HAP-1 (cell line): Measurements from ENCODE around the gene IDH3A.

Experiments
- DNase-seq, 2 experiments: peaks; one replicate each; pipeline ENCODE4 v3.0.0-alpha.2; 2016 to 2020; ENCODE audit warnings: low spot score in 2 of 2
- H3K27me3 ChIP-seq: fragments of 250-450 bp; sonication (Bioruptor Pico); 2 replicates; pipeline ENCODE4 v1.5.1; 2020; ENCODE audit warnings: low read depth, mild to moderate bottlenecking, moderate library complexity
- H3K36me3 ChIP-seq: fragments of 250-450 bp; sonication (Bioruptor Pico); replicated peaks from 2 replicates; pipeline ENCODE4 v1.5.1; 2020; ENCODE audit warnings: mild to moderate bottlenecking
- H3K4me1 ChIP-seq: fragments of 250-450 bp; sonication (Bioruptor Pico); 2 replicates; pipeline ENCODE4 v1.5.1; 2020; ENCODE audit warnings: mild to moderate bottlenecking
- H3K4me3 ChIP-seq: fragments of 250-450 bp; sonication (Bioruptor Pico); 2 replicates; pipeline ENCODE4 v1.5.1; 2020; ENCODE audit warnings: mild to moderate bottlenecking, moderate library complexity
- H3K9me3 ChIP-seq: fragments of 250-450 bp; sonication (Bioruptor Pico); 2 replicates; pipeline ENCODE4 v1.5.1; 2020; ENCODE audit warnings: mild to moderate bottlenecking, moderate library complexity
- in situ Hi-C: fragments of 300-500 bp; cut with MboI; formaldehyde crosslinking; loops from 3 replicates; pipeline ENCODE4 v1.14.3; 2020; ENCODE audit warnings: low sequenced_read_pairs, inconsistent platforms, mixed read lengths

The IDH3A gene

DNA sequence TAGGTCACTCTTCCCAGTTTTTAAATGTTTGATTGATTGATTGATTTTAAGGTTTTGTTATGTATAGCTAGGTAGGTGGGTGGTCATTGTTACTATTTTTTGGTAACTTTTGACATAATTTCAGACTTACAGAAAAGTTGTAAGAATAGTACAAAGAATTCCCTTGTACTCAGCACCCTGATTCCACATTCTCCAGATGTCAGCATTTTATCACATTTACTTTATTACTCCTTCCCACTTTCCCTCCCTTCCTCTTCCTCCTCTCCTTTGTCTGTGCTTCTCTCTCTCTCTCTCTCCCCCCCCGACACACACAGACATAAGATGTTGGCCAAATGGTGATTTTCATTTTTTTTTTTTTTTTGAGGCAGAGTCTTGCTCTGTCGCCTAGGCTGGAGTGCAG lies 14.8 kb downstream of the IDH3A start:
- H3K4me3 ChIP-seq: no peak overlapping the region
- DNase-seq: no peak
- H3K4me1 ChIP-seq: no peaks in the 10 kb centered on the region
- no peaks in the 10 kb centered on the region for H3K27me3 ChIP-seq
- in situ Hi-C loops: no loop called here
- no peaks in the 10 kb centered on the region for H3K9me3 ChIP-seq
- H3K36me3 ChIP-seq: peaks cover 86% of the 10 kb centered on the region

DNA sequence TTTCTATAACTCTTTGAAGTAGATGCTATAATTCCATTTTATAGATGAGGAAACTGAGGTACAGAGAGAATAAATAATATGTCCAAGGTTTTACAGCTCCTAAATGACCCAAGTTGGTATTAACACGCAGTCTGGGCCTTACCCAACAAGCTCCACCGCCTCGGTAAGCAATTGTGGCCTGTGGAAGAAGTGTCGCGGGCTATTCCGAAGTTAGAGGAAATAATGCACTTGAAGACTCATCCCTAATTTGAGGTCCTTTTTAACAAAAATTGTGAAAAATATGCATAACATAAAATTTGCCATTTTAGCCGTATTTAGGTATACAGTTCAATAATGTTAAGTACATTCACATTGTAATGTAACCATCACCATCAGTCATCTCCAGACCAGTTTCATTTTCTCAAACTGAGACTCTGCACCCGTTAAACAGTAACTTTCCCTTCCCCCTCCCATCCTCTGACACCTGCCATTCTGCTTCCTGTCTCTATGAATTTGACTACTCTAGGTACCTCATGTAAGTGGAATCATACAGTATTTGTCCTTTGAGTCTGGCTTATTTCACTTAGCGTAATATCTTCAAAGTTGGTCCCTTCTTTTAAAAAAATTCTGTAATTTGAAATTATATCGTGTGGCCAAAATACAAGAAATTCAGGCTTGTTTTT lies 18.2 kb downstream of the IDH3A start:
- H3K36me3 ChIP-seq: peaks cover 84% of the 10 kb centered on the region
- no peak for DNase-seq
- in situ Hi-C loops: no loop called here
- no peaks in the 10 kb centered on the region for H3K9me3 ChIP-seq
- H3K4me3 ChIP-seq: no peak overlapping the region
- no peaks in the 10 kb centered on the region for H3K27me3 ChIP-seq
- H3K4me1 ChIP-seq: no peaks in the 10 kb centered on the region

DNA sequence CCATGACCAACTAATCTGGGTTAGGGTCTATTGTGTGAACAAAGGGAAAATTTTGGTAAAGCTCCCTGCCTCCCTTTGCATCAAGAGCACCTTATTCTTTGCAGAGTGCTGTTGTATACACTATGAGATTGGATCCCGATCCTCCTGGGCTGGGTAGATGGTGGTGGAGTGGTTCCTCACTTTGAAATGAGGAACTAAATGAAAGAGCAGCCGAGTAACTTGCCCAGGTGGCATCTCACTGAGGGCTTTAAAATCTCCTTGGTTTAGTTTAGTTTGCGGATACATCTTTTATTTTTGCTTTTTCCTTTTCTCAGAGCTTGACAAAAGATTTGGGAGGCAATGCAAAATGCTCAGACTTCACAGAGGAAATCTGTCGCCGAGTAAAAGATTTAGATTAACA lies 19.4 kb downstream of the IDH3A start:
- H3K27me3 ChIP-seq: no peaks in the 10 kb centered on the region
- no peak overlapping the region for H3K4me3 ChIP-seq
- no peaks in the 10 kb centered on the region for H3K4me1 ChIP-seq
- no peaks in the 10 kb centered on the region for H3K9me3 ChIP-seq
- in situ Hi-C loops: no loop called here
- no peak for DNase-seq
- H3K36me3 ChIP-seq: peaks cover 76% of the 10 kb centered on the region

DNA sequence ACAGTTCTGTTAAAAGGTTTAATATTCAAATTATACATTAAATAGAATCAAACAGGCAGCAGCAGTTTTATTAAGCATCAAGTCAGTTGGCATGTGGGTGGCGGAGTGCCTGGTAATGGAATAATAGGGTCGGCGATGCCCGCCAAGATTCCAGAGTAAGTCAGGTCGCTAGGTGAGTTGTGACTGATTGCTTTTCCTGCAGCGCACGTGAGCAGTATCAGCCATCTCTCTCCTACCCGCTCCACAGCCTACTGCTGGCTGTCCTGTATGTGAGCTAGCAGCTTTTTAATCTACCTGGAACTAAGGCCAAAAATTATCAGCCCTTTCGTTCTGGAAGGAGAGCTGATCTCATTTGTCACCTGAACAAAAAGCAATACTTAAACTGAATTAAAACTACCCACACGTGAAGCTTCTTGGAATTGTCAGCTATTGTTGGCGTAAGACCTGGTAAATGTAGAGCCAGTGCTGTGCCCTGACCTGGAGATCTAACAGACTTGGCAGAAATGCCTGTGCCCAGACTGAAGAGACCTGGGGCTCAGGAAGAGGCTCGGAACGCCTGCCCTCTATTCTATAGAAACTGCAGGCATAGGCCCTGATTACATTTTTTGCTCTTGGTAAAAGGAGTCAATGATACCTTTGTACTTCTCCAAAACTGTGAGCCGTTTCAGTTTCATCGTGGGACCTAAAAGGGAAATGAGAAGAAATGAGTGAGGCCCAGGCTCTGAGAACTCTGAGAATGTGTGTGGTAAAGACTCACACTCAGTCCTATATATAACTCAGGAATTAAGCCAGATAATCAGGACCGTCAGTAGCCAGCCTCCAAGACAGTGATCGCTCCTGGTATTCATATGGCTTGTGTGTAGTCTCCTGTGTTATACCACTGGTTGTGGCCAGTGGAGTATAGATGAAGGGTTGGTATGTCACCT lies 21.9 kb downstream of the IDH3A start:
- Histone ChIP-seq H3K4me3 (no peak overlapping the region), H3K9me3 (no peaks in the 10 kb centered on the region), H3K36me3 (peaks cover 55% of the 10 kb centered on the region), H3K4me1 (no peaks in the 10 kb centered on the region), H3K27me3 (no peaks in the 10 kb centered on the region)
- in situ Hi-C loops: loop anchor here (5.0 kb wide), 1 partner anchor 71 kb away; no protein-coding TSS in a partner anchor
- no peak for DNase-seq

DNA sequence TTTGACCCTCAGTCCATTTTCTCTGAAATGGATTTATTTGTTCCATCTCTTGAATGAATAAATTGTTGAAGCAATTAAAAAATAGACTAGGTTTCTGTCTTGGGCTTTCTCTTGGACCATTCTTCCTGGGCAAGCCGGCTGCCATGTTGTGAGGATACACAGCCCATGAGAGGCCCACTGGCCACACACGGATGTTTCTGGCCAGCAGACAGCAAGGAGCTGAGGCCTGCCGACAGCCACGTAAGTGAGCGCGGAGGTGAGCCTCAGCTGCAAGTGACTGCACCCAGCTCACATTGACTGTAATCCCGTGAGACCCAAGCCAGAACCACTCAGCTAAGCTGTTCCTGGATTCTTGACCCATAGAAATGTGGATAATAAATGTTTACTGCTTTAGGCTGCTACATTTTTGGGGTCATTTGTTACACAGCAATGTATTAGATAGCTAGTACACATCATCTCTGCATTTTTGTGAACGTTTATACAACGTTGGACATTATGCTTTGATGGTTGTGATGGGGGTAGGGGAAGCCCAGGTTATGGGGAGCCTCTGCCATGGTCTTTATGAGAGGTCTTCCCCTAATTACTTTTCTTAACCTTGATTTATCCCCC lies 22.8 kb downstream of the IDH3A start:
- in situ Hi-C loops: loop anchor here (5.0 kb wide), 1 partner anchor 70 kb away; no protein-coding TSS in a partner anchor
- no peaks in the 10 kb centered on the region for H3K4me1 ChIP-seq

DNA sequence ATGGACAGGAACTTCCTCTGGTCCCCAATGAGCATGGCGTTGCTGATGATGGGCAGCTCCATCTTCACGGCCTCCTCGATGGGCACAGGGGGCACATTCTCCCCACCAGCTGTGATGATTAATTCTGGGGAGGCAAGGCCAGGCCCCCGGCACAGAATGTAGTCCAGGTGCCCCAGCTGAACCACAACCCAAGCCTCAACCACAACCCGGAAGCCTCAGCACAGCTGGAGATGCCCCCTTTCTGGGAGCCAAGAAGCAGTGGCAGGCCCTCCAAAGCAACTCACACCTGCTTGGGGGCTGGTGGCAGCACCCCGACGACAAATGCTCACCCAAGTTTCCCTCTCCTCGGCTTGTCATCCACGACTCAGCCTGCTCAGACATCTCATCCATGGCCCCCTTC lies 25.2 kb downstream of the IDH3A start:
- H3K27me3 ChIP-seq: no peaks in the 10 kb centered on the region
- no peaks in the 10 kb centered on the region for H3K4me1 ChIP-seq
- peak in 1 of 2 experiments; percentile 9 for DNase-seq
- no peak overlapping the region for H3K4me3 ChIP-seq
- in situ Hi-C loops: loop anchor here (5.0 kb wide), 1 partner anchor 68 kb away; no protein-coding TSS in a partner anchor
- peaks cover 29% of the 10 kb centered on the region for H3K36me3 ChIP-seq
- no peaks in the 10 kb centered on the region for H3K9me3 ChIP-seq

More for the DNA sequence above, 22.8 kb downstream of the IDH3A start:
- H3K9me3 ChIP-seq: no peaks in the 10 kb centered on the region
- no peak for DNase-seq
- H3K36me3 ChIP-seq: peaks cover 47% of the 10 kb centered on the region
- no peaks in the 10 kb centered on the region for H3K27me3 ChIP-seq
- H3K4me3 ChIP-seq: no peak overlapping the region

DNA sequence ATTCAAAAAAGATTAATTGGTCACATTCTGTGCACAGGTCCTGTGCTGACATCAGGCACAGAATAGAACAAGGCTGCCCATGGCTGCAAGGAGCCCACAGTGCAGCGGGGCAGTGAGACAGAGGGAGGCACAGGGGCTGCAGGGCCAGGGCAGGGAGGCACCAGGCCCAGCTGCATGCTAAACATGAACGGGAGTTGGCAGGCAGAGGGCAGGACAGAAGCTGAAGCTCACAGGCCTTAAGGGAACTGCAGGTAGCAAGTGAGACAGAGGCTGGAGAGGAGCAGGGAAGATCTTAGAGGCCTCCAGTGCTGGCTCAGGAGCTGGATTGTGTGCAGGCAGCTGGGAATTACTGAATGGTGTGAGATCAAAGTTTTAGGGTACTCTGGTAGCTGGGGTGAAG lies 26.2 kb downstream of the IDH3A start:
- peaks cover 23% of the 10 kb centered on the region for H3K36me3 ChIP-seq
- H3K4me3 ChIP-seq: no peak overlapping the region
- H3K27me3 ChIP-seq: no peaks in the 10 kb centered on the region
- in situ Hi-C loops: no loop called here
- peak in 1 of 2 experiments; percentile 9 for DNase-seq
- no peaks in the 10 kb centered on the region for H3K4me1 ChIP-seq
- H3K9me3 ChIP-seq: no peaks in the 10 kb centered on the region; the same call in 1 of the 2 replicates

DNA sequence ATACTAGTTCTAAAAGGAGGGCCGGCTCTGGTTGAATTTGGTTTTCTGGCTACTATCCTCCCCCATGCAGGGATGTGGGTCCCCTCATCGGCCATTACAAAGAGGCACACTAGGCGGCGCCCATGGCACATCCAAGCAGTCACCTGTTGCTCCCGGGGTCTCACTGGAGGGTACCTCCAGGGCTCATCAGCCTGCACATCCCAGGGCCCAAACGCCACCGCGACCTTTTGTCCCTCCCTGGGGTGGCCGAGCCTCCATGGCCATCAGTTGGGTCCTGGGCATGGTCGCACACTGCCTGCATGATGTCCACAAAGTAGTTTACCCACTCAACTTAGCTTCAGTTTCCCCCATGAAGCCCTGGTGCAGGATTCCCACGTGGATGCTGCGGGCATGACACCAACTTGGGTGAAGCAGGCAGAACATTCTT lies 28.3 kb downstream of the IDH3A start:
- in situ Hi-C loops: no loop called here
- DNase-seq: peak; percentile 64 to 89
- Histone ChIP-seq H3K4me1 (no peaks in the 10 kb centered on the region), H3K4me3 (no peak overlapping the region), H3K9me3 (no peaks in the 10 kb centered on the region; the same call in 1 of the 2 replicates), H3K36me3 (peaks cover 1% of the 10 kb centered on the region), H3K27me3 (no peaks in the 10 kb centered on the region)

DNA sequence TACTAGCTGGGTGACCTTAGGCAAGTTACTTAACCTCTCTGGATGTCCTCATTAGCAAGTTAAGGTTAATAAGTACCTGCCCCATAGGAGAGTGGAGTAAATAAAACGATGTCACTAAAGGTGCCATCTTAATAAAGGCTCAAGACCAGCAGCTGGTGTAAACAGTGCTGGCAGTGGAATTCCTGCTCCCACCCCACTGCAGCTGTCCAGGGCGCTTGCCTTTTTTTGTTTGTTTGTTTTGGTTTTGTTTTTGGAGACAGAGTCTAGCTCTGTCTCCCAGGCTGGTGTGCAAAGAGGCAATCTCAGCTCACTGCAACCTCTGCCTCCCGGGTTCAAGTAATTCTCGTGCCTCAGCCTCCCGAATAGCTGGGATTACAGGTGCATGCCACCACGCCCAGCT lies 28.9 kb downstream of the IDH3A start:
- H3K9me3 ChIP-seq: no peaks in the 10 kb centered on the region; the same call in 1 of the 2 replicates
- in situ Hi-C loops: no loop called here
- no peak overlapping the region for H3K4me3 ChIP-seq
- H3K4me1 ChIP-seq: no peaks in the 10 kb centered on the region
- no peaks in the 10 kb centered on the region for H3K36me3 ChIP-seq
- peak in 1 of 2 experiments; percentile 5 for DNase-seq
- no peaks in the 10 kb centered on the region for H3K27me3 ChIP-seq

DNA sequence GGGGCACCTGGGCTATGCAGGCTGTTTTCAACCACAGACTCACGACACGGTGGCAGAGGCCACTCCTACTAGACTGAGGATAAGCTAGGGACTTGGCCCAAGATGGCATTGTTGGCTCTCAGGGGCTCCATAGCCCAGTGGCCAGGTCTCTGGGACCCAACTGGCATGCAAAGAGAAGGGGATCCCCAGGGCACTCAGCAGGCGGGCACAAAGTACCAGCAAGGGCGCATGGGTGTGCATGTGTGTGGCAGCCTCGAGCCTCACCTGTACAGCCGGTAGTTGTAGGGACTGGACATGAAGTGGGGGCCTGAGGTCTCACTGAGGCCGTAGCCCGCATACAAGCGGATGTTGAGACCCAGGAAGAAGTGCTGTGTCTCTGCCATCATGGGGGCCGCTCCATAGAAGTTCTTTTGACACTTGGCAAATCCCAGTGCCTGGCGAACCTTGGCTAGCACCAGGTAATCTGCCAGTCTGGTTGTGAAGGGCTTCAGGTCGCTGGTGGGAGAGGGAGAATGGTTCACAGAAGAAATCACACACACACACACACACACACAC lies 30.2 kb downstream of the IDH3A start:
- H3K4me3 ChIP-seq: no peak overlapping the region
- H3K9me3 ChIP-seq: no peaks in the 10 kb centered on the region; the same call in 1 of the 2 replicates
- no peaks in the 10 kb centered on the region for H3K36me3 ChIP-seq
- H3K4me1 ChIP-seq: no peaks in the 10 kb centered on the region
- no peaks in the 10 kb centered on the region for H3K27me3 ChIP-seq
- DNase-seq: peak in 1 of 2 experiments; percentile 8
- in situ Hi-C loops: no loop called here

DNA sequence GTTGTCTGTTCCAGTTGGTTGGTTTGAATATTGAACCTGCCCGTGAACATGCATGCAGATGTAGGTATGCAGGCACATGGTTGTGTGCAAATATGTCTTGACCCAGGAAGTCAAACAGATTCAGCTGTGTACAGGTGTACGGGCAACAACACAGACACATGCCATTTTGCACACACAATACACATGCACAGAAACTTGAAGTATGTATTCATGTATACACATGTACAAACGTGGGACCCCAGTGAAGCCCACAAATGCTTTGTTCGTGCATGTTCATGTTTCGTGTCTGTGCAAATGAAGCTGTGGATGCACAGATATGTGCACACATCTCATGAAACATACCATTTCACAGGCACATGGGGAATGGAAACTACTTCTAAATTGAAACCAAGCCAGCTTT lies 30.7 kb downstream of the IDH3A start:
- Histone ChIP-seq H3K36me3 (no peaks in the 10 kb centered on the region), H3K4me1 (no peaks in the 10 kb centered on the region), H3K27me3 (no peaks in the 10 kb centered on the region), H3K4me3 (no peak overlapping the region), H3K9me3 (no peaks in the 10 kb centered on the region; the same call in 1 of the 2 replicates)
- peak in 1 of 2 experiments; percentile 2 for DNase-seq
- in situ Hi-C loops: no loop called here

DNA sequence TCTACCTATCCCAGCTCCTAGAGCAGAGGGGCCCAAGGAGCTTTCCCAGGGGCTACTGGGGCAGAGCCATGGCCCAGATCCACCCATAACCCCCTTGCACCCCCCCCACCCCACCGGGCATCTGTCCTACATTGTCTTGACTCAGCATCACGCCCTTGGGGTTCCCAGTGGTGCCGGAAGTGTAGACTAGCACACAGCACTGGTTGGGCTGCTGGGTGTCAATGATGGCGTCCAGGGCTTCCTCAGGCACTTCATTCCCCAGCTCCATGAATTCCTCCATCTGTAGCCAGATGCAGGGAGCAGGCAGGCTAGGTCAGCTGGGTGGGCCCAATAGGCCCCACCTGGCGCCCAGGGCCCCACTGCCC lies 33.2 kb downstream of the IDH3A start:
- H3K27me3 ChIP-seq: peaks cover 3% of the 10 kb centered on the region; the same call in 1 of the 2 replicates
- no peaks in the 10 kb centered on the region for H3K36me3 ChIP-seq
- no peak for DNase-seq
- H3K9me3 ChIP-seq: peaks cover 2% of the 10 kb centered on the region; the same call in 1 of the 2 replicates
- in situ Hi-C loops: no loop called here
- no peak overlapping the region for H3K4me3 ChIP-seq
- H3K4me1 ChIP-seq: no peaks in the 10 kb centered on the region

DNA sequence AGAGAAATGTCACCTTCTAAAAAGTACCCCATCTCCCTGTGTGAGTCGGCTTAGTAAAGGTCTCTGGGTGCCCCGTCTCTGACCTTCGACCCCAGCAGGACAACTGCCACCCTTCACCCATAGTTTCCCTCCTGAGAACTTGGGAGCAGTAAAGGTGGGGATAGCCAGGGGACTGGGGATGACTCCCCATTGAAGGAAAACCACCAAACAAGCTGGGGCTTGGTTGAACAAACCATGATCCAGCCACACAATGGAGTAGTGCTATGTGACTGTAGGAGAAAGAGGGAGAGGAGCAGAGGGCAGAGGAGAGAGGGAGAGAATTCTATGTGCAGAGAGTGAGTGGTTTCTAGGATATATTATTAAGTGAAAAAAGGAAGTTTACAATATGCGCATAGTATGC lies 33.7 kb downstream of the IDH3A start:
- Histone ChIP-seq H3K36me3 (no peaks in the 10 kb centered on the region), H3K4me3 (no peak overlapping the region), H3K4me1 (no peaks in the 10 kb centered on the region), H3K27me3 (peaks cover 3% of the 10 kb centered on the region; the same call in 1 of the 2 replicates), H3K9me3 (peaks cover 5% of the 10 kb centered on the region; the same call in 1 of the 2 replicates)
- DNase-seq: peak in 1 of 2 experiments; percentile 5
- in situ Hi-C loops: no loop called here
